ENCODE results near the gene EFNA5. TPM values are rescaled to one million over a fixed set of nuclear protein-coding genes. Genes with fewer than 3 reads are reported as not detected.

EFNA5 gene
- total and polyA plus RNA-seq, 2 of the 13 experiments (the other 11 are each of a cell fraction or from before 2014, with no cell fraction given): not detected

- 40% methylated on average over 2 of the region's 2 CpGs for WGBS (ENCODE audit: low lambda C conversion rate)
- no peaks in the 10 kb centered on the region for H3K9me3 ChIP-seq (ENCODE audit: low read length)
- FAIRE-seq (no peak), DNase-seq (ENCODE audit: low spot score) (no peak), ATAC-seq (no peak)
- no peaks in the 10 kb centered on the region for H4K20me1 ChIP-seq (ENCODE audit: insufficient read depth, low read length)
- intact Hi-C loops (cut with micrococcal nuclease; ENCODE audit: unreplicated experiment) (no loop called here), in situ Hi-C loops (cut with HindIII; ENCODE audit: extremely low pct_ligation_motif_present, low pct_unique_long_range_greater_than_20kb) (no loop called here)
- CTCF ChIA-PET (ENCODE audit: low intra/inter-chr PET ratio, low total read pairs): no interaction called here
- TF ChIP-seq, protein P1, sequence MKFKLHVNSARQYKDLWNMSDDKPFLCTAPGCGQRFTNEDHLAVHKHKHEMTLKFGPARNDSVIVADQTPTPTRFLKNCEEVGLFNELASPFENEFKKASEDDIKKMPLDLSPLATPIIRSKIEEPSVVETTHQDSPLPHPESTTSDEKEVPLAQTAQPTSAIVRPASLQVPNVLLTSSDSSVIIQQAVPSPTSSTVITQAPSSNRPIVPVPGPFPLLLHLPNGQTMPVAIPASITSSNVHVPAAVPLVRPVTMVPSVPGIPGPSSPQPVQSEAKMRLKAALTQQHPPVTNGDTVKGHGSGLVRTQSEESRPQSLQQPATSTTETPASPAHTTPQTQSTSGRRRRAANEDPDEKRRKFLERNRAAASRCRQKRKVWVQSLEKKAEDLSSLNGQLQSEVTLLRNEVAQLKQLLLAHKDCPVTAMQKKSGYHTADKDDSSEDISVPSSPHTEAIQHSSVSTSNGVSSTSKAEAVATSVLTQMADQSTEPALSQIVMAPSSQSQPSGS (CRISPR knock-in tag; IDR thresholded peaks at IDR 0.05): no peak
- TF ChIP-seq MYC (CRISPR knock-in tag; IDR thresholded peaks at IDR 0.05; ENCODE audit: borderline replicate concordance): no peak
- no peak for TF ChIP-seq ZNF678 (CRISPR knock-in tag; IDR thresholded peaks at IDR 0.05)
- TF ChIP-seq ZNF816 (CRISPR knock-in tag; IDR thresholded peaks at IDR 0.05; ENCODE audit: borderline replicate concordance): no peak
- TF ChIP-seq ZKSCAN8 (CRISPR knock-in tag; IDR thresholded peaks at IDR 0.05; ENCODE audit: borderline replicate concordance): no peak
- no peak for TF ChIP-seq ZNF644 (CRISPR knock-in tag; IDR thresholded peaks at IDR 0.05; ENCODE audit: low read depth)
- TF ChIP-seq PATZ1 (CRISPR knock-in tag; IDR thresholded peaks at IDR 0.05): no peak
- TF ChIP-seq, protein P2, sequence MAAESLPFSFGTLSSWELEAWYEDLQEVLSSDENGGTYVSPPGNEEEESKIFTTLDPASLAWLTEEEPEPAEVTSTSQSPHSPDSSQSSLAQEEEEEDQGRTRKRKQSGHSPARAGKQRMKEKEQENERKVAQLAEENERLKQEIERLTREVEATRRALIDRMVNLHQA (CRISPR knock-in tag; IDR thresholded peaks at IDR 0.05): no peak
- TF ChIP-seq ZNF646 (CRISPR knock-in tag; IDR thresholded peaks at IDR 0.05): no peak
- TF ChIP-seq ZIK1 (CRISPR knock-in tag; IDR thresholded peaks at IDR 0.05; ENCODE audit: borderline replicate concordance, low read depth): no peak
- POLR2A ChIA-PET: no interaction called here
- BruUV-seq (replicated peaks): no TSS peak
- no peak overlapping the region for H3K27ac ChIP-seq (ENCODE audit: extremely low read length, insufficient read depth, low read length)
- H3K27me3 ChIP-seq (ENCODE audit: control insufficient read depth in 1 of 2, insufficient read depth in 2 of 2, low read length in 2 of 2): no peaks in the 10 kb centered on the region; a peak in 1 of 5 replicates
- no peak overlapping the region for H3K4me2 ChIP-seq (ENCODE audit: low read depth, low read length)
- no peak overlapping the region for H3K9ac ChIP-seq (ENCODE audit: insufficient read depth, low read depth, low read length)
- H3K79me2 ChIP-seq (ENCODE audit: insufficient read depth, low read length): no peaks in the 10 kb centered on the region
- peaks cover 14% of the 10 kb centered on the region for H3K4me1 ChIP-seq (ENCODE audit: insufficient read depth, low read length)
- no peaks in the 10 kb centered on the region for H3K36me3 ChIP-seq (replicated peaks in 1 of 2; ENCODE audit: control insufficient read depth in 1 of 2, insufficient read depth in 2 of 2, low read length in 2 of 2)
- no peak overlapping the region for H3K4me3 ChIP-seq (replicated peaks in 1 of 3; ENCODE audit: insufficient read depth in 1 of 3, low read depth in 2 of 3, low read length in 3 of 3)
- no peak overlapping the region for H2AFZ ChIP-seq (ENCODE audit: low read length)
Observed at GRCh38 chr5:107566986-107567385, 103.8 kb downstream of the EFNA5 start.

All from HepG2 (cell line).